AML-193 (cell line): ENCODE measurements around the gene TMEM62.

ENCODE experiments used
- DNase-seq, 2 experiments: peaks; one replicate each; lab custom pipeline; 2025; lab: John Stamatoyannopoulos, UW

TMEM62 gene

GRCh38 chr15:43133430-43134156 is at the start of gene TMEM62:
Gene TMEM62, plus strand, starts transcription at chr15:43133586. Its CDS starts 217 bp downstream, at chr15:43133803.
- DNase-seq = peak; percentile 70 to 72

GRCh38 chr15:43085921-43086320 is 47.5 kb upstream of the TMEM62 start:
- no peak for DNase-seq

GRCh38 chr15:43086551-43086950 is 46.8 kb upstream of the TMEM62 start:
- no peak for DNase-seq

GRCh38 chr15:43091859-43092258 is 41.5 kb upstream of the TMEM62 start:
- DNase-seq = no peak

GRCh38 chr15:43093026-43093425 is 40.4 kb upstream of the TMEM62 start:
- DNase-seq = peak; percentile 70 to 72

GRCh38 chr15:43094416-43095030 is 38.9 kb upstream of the TMEM62 start:
- DNase-seq = no peak

GRCh38 chr15:43095243-43095642 is 38.1 kb upstream of the TMEM62 start:
- DNase-seq = no peak

- DNase-seq = no peak
These were observed 37.6 kb upstream of the TMEM62 start for GRCh38 chr15:43095708-43096347.

- DNase-seq = no peak
These were observed 37.0 kb upstream of the TMEM62 start for GRCh38 chr15:43096411-43096810.

GRCh38 chr15:43099105-43099845 is 34.1 kb upstream of the TMEM62 start:
- DNase-seq = no peak

- no peak for DNase-seq
These were observed 32.4 kb upstream of the TMEM62 start for GRCh38 chr15:43100971-43101370.

GRCh38 chr15:43102187-43102586 is 31.2 kb upstream of the TMEM62 start:
- DNase-seq = no peak

GRCh38 chr15:43103907-43104306 is 29.5 kb upstream of the TMEM62 start:
- DNase-seq = peak; percentile 17 to 18

GRCh38 chr15:43104426-43104825 is 29.0 kb upstream of the TMEM62 start:
- DNase-seq = no peak

GRCh38 chr15:43105077-43105736 is 28.2 kb upstream of the TMEM62 start:
- peak in 1 of 2 experiments; percentile 8 for DNase-seq

- DNase-seq = peak; percentile 79 to 80
These were observed 27.5 kb upstream of the TMEM62 start, which contains the start of gene UBR1 for GRCh38 chr15:43105778-43106485. Gene UBR1, minus strand, starts transcription at chr15:43106038. Its CDS starts 16 bp downstream, at chr15:43106022.

GRCh38 chr15:43106486-43106829 is 26.9 kb upstream of the TMEM62 start:
- no peak for DNase-seq

GRCh38 chr15:43107751-43108150 is 25.6 kb upstream of the TMEM62 start:
- peak; percentile 49 to 56 for DNase-seq

- DNase-seq = no peak
These were observed 22.0 kb upstream of the TMEM62 start for GRCh38 chr15:43111354-43111753.

GRCh38 chr15:43118286-43118685 is 15.1 kb upstream of the TMEM62 start:
- DNase-seq = no peak

- DNase-seq = no peak
These were observed 14.6 kb upstream of the TMEM62 start for GRCh38 chr15:43118829-43119228.
